ENCODE results near the gene AGXT.

Gene AGXT

DNA sequence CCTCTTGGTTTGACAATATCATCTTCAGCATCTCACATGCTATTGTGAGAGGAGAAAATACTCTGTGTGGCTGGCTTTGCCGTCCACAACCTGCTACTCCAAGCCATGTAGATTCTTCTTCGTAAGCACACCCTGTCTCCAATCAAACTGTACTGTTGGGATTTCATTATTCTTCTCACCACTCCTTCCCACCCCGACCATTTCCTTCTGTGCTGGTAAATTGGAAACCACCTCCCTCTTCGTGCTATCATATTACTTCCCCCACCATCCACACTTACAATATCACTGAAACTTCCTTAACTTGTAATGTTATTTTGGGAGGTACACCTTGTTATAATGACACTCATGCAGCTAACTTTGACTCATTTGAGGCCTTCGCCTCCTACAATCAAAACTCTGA, 3.2 kb upstream of the AGXT start:
- DNase-seq (ENCODE audit: low read depth in 4 of 4, low spot score in 1 of 4) = no peak

DNA sequence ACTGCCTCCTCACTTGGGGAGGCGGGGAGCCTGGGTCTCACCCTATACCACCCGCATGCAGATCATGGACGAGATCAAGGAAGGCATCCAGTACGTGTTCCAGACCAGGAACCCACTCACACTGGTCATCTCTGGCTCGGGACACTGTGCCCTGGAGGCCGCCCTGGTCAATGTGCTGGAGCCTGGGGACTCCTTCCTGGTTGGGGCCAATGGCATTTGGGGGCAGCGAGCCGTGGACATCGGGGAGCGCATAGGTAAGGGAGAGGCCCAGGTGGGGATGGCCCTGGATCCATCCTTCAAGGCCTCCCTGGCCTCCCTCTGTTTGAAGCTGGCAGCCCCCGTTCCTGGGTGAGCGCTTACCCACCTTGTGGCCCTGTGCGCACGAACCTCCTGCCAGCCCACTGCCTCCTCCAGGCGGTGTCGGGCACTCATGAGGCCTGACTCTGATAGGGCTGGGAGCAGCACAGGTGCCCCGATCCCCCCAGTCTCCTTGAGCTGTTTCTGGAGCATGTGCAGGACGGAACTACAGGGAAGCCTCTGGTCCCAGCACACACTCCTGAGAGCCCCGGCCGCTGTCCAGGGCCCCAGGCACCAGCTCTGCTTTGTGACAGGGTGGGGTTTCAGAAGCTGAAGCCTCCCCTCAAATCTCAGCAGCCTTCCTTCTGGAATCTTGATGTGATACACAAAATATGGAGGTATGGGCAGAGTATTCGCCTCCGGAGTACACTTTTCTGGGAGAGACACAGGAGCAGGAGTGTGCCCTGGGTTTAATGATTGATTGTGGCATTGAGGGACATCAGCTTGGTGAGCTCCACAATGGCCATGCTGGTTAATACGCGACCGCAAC, 708 bp downstream of the AGXT start:
- DNase-seq (ENCODE audit: low read depth in 4 of 4, low spot score in 1 of 4) = no peak

DNA sequence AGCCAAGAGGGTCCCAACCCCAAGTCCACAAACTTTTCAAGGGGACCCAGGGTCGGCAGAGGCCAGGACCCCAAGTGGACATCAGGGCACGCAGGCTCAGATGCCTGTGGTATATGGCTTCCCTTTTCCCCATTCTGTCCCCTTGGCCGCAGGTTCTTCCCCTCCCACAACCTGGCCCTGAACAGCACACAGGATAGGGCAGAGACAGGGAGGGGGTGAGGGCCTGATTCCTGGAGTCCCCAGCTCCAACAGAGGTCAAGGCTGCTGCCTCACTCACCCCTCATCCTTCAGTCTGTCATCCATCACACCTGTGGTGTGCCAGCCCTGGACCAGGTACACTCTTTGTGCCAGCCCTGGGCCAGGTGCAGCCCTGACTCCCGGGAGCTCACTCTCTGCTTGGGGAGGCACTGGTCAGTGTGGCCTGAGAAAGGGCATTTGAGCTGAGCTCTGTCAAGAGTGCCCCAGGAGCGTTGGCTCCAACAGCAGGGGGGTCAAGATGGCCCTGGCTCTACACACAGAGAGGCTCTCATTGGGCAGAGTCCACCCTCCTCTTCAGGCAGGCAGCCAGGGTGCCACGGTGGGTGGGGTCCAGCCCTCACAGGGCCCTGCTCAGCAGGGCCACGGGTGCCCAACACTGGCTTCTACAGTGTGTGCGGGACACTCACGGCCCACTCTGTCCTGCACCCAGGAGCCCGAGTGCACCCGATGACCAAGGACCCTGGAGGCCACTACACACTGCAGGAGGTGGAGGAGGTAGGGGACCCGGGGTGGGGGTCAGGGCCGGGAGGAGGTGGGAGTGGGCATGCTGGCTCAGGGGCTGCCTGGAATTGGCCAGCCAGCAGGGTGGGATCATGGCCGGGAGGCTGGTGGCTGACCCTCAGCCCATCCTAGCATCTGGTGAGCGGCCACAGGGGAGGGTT, 1.6 kb downstream of the AGXT start:
- DNase-seq (ENCODE audit: low read depth in 4 of 4, low spot score in 1 of 4) = no peak

DNA sequence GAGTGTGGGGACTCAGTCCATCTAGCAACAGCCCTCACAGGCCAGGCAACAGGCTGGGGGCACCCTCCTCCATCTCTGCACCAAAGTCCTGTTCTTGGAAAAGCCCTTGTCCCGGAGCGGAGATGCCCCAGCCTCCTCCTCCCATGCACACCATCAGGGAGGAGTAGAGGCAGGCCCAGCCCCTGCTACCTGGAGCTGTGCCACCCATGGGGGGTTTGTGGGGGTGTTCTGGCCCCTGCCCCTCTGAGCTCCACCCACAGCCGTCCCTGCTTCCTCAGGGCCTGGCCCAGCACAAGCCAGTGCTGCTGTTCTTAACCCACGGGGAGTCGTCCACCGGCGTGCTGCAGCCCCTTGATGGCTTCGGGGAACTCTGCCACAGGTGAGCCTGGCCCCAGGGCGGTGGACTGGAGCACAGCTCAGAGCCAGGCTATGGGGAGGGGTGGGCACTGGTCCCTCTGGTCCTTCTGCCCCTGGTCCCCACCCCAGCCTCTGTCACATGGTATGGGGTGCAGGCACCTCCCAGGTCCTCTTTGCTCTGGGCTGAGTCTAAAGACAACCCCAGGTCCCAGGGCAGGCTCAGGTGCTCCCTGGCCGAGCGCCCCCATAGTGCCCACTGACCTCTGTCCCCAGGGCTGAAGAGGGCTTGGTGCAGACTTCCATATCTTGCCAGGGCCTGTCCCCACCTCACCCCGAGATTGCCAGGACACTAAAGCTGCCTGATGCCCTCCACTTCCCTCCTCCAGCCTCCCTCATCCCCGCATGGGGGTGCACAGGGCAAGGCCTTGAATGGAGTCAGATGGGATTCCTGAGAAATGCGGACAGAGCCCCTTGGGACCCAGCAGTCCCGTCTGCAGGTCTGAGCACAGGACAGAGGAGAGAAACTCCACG, 2.7 kb downstream of the AGXT start:
- no peak for DNase-seq (ENCODE audit: low read depth in 4 of 4, low spot score in 1 of 4)

DNA sequence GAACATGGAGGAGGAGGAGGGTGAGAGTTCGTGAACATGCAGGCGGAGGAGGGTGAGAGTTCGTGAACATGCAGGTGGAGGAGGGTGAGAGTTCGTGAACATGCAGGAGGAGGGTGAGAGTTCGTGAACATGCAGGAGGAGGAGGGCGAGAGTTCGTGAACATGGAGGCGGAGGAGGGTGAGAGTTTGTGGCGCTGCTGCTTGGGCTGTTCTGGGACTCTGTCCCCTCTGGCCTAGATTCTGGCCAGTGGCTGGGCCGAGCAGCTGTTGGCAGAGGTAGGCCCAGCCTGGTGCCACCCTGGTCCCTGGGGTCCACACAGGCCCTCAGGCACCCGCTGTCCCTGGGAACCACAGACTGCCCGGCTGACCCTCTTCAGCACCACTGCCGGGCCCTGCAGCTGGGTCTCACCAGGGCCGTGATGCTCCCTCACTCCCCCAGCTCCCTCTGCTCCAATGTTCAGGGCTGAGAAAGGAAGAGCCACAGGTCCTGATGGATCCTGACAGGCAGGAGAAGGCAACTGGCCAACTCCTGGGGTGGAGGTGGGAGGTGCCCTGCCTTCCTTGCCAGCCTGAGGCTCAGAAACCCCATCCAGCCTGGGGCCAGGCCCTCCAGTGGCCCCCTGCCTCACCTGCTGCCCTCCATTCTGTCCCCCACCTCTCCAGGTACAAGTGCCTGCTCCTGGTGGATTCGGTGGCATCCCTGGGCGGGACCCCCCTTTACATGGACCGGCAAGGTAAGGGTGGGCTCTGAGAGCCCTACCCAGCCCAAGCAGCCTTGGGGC, 3.9 kb downstream of the AGXT start:
- DNase-seq (ENCODE audit: low read depth in 4 of 4, low spot score in 1 of 4) = no peak

DNA sequence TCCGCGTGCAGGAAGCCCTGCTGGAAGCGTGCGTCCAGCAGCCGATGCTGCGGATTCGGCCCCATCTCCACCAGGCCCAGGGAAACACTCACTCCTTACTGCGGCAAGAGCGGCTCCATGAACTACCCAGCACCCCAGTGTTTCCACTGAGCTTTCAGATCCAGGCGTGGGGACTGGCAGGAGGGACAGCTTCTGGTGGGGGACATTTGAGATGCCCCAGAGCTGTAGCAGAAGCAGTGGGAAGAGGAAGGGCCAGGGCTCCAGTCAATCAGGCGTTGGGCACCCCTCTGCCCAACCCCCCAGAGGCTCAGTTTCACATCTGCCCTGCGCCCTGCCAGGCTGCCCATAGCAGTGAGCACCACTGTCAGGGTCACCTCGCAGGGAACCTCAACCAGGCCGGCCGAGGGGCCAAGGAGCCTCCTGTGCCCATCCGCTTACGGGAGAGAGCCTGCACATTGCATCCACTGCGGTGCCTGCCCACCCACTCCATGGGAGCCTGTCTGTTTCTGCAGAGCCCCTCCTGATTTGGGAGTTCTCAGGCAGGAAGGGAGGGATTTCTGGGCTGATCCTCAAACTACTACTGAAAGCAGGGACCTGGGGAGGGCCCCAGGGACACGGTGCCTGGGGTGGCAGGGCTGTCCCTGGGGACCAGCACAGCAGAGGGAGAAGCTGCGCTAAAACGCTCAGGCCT, 4.6 kb downstream of the AGXT start:
- no peak for DNase-seq (ENCODE audit: low read depth in 4 of 4, low spot score in 1 of 4)

DNA sequence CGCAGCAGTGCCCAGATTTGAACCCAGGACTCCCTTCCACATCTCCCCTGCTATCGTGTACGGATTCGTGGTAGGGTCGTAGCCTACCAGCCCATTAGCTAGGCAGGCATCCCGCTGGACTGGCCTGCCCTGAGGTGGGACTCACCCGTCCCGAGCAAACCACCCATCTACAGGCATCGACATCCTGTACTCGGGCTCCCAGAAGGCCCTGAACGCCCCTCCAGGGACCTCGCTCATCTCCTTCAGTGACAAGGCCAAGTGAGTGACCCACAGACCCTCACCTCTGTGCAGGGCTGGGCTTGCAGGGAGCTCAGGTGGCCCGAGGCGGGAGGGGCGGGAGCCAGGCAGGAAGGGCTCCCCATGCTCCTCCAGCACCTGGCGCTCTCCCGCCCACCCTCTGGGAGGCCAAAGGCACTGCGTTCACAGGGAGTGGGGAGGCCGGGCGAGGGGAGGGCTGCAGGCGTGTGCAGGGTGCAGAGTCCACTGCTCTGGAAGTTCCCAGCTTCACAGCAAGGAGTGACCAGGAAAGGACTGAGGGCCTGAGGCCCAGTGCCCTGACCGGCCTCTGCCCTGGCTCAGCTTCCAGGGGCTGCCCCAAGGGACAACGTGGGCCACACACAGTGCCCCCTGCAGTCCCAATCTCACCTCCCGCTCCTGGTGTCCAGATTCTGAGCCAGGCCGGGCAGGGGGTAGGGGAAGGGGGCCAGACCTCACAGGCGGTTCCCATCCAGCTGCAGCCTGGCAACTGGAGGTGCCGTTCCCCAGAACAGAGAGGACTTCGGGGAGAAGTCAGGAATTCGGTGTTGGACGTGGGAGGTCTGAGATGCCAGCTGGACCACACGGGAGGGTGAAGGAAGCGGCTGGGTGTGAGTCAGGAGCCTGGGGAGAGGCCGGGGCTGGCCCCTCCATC, 5.4 kb downstream of the AGXT start:
- DNase-seq (ENCODE audit: low read depth in 4 of 4, low spot score in 1 of 4) = no peak

DNA sequence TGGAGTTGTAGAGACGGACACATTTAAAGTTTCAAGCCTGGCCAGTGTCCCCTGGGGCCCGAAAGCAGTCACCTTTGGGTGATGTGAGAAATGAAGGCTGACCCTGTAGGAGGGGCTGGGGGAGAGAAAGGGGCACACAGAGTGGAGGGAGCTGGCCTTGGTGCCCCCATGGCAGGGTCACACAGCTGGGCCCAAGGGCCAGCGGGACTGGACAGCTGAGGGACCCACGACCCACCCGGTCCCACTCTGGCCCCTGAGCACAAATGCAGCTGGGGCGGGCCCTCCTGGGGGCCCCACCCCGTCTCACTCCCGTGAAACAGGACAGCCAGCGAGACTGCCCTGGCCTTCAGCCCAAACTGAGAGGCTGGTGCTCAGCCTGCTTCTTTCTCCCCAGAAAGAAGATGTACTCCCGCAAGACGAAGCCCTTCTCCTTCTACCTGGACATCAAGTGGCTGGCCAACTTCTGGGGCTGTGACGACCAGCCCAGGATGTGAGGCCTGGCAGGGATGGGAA, 6.1 kb downstream of the AGXT start:
- no peak for DNase-seq (ENCODE audit: low read depth in 4 of 4, low spot score in 1 of 4)

DNA sequence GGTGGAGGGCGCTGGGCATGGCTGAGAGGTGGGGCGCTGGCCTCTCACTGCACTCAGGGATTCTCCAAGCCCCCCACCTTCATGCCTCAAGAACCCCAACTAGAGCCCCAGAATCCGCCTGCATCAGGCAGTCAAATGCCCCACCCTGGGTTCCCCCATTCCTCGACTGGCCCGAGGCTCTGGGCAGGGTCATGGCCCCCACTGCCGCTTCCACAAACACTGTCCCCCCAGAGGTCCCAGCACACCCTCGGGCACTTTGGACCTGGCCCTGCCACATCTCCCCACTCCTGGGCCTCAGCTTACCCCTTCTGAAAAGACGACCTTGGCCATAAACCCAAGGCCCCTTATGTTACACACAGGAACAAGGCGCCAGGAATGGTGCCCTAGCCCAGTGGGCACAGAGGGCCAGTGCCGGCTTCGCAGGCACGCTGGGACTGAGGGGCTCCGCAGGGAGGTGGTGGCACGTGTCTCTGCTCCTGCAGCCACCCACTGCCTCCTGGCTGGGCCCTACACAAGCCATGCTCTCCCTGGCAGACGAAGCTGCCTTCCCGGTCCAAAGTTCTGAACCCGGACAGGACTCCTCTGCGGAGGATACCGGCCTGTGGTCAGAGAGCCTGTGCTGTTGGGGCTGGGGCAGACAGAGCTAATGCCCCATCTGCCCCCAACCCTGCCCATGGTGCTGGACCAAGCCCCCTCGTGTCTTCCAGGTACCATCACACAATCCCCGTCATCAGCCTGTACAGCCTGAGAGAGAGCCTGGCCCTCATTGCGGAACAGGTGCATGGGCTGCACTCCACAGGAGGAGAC, 6.8 kb downstream of the AGXT start:
- no peak for DNase-seq (ENCODE audit: low read depth in 4 of 4, low spot score in 1 of 4)

DNA sequence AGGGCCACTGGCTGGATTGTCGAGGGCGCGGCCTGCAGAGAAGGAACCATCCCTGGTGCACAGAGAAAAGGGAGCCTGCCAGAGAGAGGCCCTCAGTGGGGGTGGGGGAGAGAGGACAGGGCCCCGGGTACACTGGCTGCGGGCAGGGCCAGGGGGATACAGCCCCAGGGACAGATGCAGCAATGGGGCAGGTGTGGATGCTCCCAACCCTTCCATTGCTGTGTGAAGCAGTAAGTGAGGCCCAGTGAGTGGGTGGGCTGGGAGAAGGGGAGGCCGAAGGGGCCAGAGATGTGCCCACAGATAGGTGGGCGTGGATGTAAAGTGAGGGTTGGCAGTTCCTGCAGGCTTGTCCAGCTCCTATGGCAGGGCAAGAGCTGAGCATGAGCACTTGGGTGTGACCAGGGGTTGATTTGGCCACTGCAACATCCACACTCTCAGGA, 7.4 kb downstream of the AGXT start:
- no peak for DNase-seq (ENCODE audit: low read depth in 4 of 4, low spot score in 1 of 4)

DNA sequence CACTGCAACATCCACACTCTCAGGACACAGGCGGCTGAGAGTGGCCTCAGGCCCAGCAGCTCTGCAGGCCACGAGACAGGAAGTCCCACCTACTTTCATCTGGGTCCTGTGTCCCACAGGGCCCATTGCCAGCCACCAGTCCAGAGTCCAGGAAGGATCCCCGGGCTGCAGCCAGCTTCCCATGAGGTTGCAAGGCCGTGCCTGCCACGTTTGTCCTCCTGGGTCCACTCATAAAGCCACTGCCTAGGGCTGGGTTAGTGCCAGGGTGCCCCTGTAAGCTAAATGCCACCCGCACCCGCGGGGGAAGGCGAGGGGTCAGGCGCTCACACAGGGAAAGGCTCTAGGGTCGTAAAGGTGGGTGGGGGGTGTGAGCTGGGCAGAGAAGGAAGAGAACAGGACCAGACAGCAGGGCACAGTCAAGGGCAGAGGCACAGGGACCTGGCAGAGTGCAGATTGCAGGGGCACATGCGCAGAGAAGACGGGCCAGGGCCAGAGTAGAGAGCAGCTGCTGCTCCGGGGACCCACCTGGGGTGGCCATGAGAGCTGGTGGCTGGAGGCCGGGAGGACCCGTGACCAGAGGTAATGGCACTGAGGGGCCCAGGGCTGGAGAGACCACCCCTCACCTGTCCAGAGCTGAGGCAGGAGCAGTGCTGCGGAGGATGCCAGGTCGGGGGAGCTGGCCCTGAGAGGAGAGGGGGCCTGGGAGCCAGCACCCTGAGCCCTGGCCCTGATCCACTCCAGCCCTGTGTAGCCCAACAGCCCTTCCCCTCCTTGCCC, 8.0 kb downstream of the AGXT start:
- DNase-seq (ENCODE audit: low read depth in 4 of 4, low spot score in 1 of 4) = no peak

DNA sequence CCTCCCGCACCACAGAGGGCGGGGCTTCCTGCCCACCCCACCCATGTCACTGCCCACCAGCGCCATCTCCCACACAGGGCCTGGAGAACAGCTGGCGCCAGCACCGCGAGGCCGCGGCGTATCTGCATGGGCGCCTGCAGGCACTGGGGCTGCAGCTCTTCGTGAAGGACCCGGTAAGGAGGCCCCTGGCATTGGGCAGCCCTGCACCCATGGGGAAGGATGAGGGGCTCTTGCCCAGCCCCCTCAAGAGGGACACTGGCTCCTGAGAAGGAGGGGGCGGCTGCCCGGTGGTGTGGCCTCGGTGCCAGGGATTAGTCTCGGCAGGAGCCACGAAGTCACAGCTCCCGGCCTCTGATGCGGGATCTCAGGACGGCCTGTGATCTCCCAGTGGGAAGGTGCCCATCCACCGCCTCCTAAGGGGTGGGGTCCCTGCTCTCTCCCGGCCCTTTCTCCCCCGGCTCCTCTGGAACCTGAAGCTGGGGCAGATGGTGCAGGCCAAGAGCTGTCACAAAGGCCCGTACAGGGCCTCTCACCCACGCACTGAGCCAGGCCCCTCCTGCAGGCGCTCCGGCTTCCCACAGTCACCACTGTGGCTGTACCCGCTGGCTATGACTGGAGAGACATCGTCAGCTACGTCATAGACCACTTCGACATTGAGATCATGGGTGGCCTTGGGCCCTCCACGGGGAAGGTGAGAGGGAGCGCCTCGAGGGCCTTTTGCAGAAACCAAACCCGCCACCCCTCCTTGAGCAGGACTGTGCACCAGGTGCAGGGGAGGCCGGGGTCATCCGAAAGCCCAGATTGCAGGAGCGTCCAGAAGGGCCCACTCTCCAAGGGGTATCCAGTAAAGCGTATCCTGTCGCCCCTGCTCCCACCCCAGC, 9.1 kb downstream of the AGXT start:
- no peak for DNase-seq (ENCODE audit: low read depth in 4 of 4, low spot score in 1 of 4)

DNA sequence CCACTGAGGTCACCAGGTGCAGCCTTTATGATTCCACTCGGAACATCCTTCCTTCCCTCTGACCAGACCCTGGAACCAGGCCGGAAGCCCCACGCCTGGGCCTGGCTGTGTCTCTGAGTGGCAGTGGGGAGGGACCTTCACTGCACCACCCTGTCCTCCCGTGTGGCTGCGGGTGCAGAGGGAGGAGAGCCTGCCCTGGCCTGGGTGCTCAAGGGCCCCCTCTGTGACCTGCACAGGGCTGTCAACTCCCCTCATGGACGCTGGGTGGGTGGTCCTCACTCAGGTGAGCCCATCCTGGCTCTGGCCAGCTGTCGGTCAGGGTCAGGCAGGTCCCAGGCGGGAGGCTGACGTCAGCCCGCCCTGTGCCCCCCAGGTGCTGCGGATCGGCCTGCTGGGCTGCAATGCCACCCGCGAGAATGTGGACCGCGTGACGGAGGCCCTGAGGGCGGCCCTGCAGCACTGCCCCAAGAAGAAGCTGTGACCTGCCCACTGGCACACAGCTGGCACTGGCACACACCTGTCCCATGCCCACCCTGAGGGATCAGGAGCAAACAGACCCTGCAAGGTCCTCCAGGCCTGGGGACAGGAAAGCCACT, 9.8 kb downstream of the AGXT start:
- no peak for DNase-seq (ENCODE audit: low read depth in 4 of 4, low spot score in 1 of 4)

DNA sequence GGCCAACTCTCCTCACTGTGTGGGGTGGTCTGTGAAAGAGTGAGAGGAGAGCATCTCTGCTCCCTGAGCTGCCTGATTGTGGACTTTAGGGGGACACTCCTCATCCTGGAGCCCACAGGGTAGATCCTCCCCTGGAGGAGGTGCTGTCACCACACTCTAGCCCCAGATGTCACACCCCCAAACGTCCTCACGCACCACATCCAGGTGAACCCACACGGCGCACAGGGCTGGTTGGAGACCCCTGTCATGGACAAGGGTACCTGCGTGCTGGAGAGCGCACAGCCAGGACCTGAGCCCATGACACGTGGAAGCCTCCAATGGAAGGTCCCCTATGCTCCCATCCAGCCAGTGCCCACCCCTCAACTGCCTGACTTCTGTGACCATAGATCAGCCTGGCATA, 10.5 kb downstream of the AGXT start:
- DNase-seq (ENCODE audit: low read depth in 4 of 4, low spot score in 1 of 4) = no peak

DNA sequence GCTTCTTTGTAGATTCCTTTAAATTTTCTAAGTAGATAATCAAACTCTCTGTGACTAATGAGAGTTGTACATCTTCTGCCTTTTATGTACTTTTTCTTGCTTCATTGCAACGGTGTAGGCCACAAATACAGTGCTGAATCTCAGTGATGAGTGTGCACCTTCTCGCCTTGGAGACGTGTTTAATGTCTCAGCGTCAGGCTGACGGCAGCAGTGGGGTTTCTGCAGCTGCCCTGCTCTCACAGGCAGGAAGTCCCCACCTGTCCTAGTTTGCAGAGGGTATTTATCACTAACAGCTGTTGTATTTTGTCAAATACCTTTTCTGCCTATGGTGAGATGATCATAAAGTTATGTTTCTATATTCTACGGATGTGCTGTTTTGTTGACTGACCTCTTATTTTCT, 13.3 kb downstream of the AGXT start:
- no peak for DNase-seq (ENCODE audit: low read depth in 4 of 4, low spot score in 1 of 4)

DNA sequence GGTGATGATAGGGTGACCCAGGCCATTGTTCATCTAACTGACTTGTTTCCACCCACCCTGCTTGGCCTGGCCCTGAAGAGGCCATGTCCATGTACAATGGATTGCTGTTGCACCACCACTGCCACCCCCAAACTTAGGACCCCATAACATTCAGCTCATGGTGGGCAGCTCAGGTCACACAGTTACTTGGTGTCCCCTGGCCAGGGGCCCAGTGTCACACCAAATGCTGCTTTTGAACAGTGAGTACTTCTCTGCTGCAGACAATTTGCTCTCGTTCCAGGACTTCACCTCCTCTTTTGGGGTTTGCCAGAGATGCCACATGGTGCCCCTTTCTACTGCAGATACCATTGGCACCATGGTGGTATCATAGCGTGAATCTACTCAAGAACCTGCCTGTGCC, 15.6 kb downstream of the AGXT start:
- DNase-seq (ENCODE audit: low read depth in 4 of 4, low spot score in 1 of 4) = no peak

All from stimulated activated CD4-positive, alpha-beta T cell treated with anti-CD3 and anti-CD28 coated beads, Interleukin-1b, Interleukin-23, amount 100 ng/mL, for 24 hours (primary cell).